Measurements from ENCODE around the gene ZNF816.

The ZNF816 gene

DNA sequence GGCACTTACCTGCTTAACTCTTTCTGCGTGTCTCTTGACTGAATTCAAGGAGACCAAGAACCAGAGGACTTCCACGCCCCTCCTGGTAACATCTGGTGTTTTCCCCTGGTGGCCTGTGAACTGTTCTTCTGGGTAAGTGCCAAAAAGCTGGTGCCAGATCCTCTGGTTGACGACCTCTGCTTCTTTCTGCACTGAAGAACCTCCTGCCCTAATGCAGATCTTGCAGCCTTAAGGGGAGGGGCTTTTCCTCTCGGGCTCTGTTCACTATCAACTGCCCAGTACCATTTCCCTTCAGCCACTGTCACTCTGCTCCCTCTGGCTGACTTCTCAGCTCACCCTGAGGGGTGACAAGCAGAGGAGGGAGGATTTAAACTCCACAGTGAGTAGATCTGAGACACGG is 44.9 kb upstream of the ZNF816 start:
- TF ChIP-seq, protein P1, sequence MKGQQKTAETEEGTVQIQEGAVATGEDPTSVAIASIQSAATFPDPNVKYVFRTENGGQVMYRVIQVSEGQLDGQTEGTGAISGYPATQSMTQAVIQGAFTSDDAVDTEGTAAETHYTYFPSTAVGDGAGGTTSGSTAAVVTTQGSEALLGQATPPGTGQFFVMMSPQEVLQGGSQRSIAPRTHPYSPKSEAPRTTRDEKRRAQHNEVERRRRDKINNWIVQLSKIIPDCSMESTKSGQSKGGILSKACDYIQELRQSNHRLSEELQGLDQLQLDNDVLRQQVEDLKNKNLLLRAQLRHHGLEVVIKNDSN (IDR thresholded peaks at IDR 0.05), result no peak
- TF ChIP-seq NFIC (IDR thresholded peaks at IDR 0.05), result no peak
- no peak for TF ChIP-seq CREB1 (IDR thresholded peaks at IDR 0.05; ENCODE audit: low read depth)
- TF ChIP-seq TEAD4 (IDR thresholded peaks at IDR 0.05), result no peak
- TF ChIP-seq YY1 (IDR thresholded peaks at IDR 0.05; ENCODE audit: low read depth), result no peak
- TF ChIP-seq TCF12 (IDR thresholded peaks at IDR 0.05; ENCODE audit: low read depth), result no peak
- TF ChIP-seq, protein P2, sequence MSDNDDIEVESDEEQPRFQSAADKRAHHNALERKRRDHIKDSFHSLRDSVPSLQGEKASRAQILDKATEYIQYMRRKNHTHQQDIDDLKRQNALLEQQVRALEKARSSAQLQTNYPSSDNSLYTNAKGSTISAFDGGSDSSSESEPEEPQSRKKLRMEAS (IDR thresholded peaks at IDR 0.05), result no peak
- no peak for TF ChIP-seq EP300 (IDR thresholded peaks at IDR 0.05; ENCODE audit: borderline replicate concordance)
- TF ChIP-seq TAF1 (IDR thresholded peaks at IDR 0.05; ENCODE audit: low read depth), result no peak
- TF ChIP-seq RAD21 (IDR thresholded peaks at IDR 0.05; ENCODE audit: low read depth), result no peak

DNA sequence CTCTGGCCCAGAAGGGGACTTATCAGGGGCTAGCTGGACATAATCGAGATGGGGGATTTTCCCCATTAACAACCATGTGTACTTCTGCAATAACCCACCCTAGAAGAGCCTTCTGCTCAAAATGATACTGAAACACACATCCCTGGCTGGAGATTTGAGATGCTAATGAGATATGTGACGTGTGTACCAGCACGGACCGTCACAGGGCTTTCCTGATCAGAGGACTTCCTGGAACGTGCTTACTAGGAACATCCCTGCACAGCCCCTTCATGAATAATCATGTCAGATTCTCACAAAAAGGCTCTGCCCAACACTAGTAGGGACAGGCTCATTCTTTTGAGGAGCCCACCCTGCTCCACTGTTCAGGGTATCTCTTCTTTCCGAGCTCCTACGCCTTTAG is 44.5 kb upstream of the ZNF816 start:
- no peak for TF ChIP-seq YY1 (IDR thresholded peaks at IDR 0.05; ENCODE audit: low read depth)
- no peak for TF ChIP-seq EGR1 (IDR thresholded peaks at IDR 0.05)
- no peak for TF ChIP-seq EP300 (IDR thresholded peaks at IDR 0.05; ENCODE audit: borderline replicate concordance)
- no peak for TF ChIP-seq ZBTB7A (IDR thresholded peaks at IDR 0.05; ENCODE audit: low read depth)
- TF ChIP-seq TCF12 (IDR thresholded peaks at IDR 0.05; ENCODE audit: low read depth), result no peak
- TF ChIP-seq RAD21 (IDR thresholded peaks at IDR 0.05; ENCODE audit: low read depth), result no peak

DNA sequence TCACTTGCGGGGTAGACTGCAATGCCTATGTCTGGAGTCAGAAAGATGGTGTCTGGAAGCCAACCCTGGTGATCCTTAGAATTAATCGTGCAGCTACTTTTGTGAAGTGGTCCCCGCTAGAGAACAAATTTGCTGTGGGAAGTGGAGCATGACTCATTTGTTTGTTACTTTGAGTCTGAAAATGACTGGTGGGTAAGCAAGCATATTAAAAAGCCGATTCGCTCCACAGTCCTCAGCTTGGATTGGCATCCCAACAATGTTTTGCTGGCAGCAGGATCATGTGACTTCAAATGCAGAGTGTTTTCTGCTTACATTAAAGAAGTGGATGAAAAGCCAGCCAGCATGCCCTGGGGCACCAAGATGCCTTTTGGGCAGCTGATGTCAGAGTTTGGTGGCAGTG is 41.6 kb upstream of the ZNF816 start:
- TF ChIP-seq FOXM1 (IDR thresholded peaks at IDR 0.05; ENCODE audit: borderline replicate concordance, low read depth), result no peak
- no peak for TF ChIP-seq NFIC (IDR thresholded peaks at IDR 0.05)
- no peak for TF ChIP-seq YY1 (IDR thresholded peaks at IDR 0.05; ENCODE audit: low read depth)
- no peak for TF ChIP-seq CEBPB (IDR thresholded peaks at IDR 0.05)
- TF ChIP-seq EP300 (IDR thresholded peaks at IDR 0.05; ENCODE audit: borderline replicate concordance), result no peak
- TF ChIP-seq TEAD4 (IDR thresholded peaks at IDR 0.05), result no peak
- no peak for TF ChIP-seq CREB1 (IDR thresholded peaks at IDR 0.05; ENCODE audit: low read depth)
- no peak for TF ChIP-seq TCF12 (IDR thresholded peaks at IDR 0.05; ENCODE audit: low read depth)
- no peak for TF ChIP-seq RAD21 (IDR thresholded peaks at IDR 0.05; ENCODE audit: low read depth)
- TF ChIP-seq ZBTB7A (IDR thresholded peaks at IDR 0.05; ENCODE audit: low read depth), result no peak
- TF ChIP-seq TAF1 (IDR thresholded peaks at IDR 0.05; ENCODE audit: low read depth), result no peak
- TF ChIP-seq, protein P3, sequence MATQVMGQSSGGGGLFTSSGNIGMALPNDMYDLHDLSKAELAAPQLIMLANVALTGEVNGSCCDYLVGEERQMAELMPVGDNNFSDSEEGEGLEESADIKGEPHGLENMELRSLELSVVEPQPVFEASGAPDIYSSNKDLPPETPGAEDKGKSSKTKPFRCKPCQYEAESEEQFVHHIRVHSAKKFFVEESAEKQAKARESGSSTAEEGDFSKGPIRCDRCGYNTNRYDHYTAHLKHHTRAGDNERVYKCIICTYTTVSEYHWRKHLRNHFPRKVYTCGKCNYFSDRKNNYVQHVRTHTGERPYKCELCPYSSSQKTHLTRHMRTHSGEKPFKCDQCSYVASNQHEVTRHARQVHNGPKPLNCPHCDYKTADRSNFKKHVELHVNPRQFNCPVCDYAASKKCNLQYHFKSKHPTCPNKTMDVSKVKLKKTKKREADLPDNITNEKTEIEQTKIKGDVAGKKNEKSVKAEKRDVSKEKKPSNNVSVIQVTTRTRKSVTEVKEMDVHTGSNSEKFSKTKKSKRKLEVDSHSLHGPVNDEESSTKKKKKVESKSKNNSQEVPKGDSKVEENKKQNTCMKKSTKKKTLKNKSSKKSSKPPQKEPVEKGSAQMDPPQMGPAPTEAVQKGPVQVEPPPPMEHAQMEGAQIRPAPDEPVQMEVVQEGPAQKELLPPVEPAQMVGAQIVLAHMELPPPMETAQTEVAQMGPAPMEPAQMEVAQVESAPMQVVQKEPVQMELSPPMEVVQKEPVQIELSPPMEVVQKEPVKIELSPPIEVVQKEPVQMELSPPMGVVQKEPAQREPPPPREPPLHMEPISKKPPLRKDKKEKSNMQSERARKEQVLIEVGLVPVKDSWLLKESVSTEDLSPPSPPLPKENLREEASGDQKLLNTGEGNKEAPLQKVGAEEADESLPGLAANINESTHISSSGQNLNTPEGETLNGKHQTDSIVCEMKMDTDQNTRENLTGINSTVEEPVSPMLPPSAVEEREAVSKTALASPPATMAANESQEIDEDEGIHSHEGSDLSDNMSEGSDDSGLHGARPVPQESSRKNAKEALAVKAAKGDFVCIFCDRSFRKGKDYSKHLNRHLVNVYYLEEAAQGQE (IDR thresholded peaks at IDR 0.05; ENCODE audit: low read depth), result no peak
- no peak for TF ChIP-seq EGR1 (IDR thresholded peaks at IDR 0.05)
- TF ChIP-seq, protein P2 (IDR thresholded peaks at IDR 0.05), result no peak
- TF ChIP-seq, protein P1 (IDR thresholded peaks at IDR 0.05), result no peak

DNA sequence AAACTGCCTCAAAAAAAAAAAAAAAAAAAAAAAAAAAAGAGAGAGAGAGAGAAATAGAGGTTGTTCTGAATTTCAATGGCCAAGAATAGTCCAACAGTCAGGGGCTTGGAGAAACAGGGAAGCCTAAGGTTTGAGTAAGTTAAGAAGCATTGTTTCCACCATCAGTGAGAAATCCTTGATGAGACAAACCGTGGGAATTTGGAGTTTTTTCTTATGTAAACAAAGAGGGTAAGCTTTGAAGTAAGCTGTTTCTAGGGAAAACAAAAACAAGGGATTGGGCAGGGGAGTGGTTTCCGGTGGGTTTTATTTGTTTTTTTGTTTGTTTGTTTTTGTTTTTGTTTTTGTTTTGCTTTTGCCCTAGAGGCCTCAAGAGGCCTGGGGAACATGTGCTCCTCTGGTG is 39.8 kb upstream of the ZNF816 start:
- TF ChIP-seq, protein P2 (IDR thresholded peaks at IDR 0.05), result no peak
- no peak for TF ChIP-seq ZBTB7A (IDR thresholded peaks at IDR 0.05; ENCODE audit: low read depth)
- TF ChIP-seq NFIC (IDR thresholded peaks at IDR 0.05), result no peak
- no peak for TF ChIP-seq EP300 (IDR thresholded peaks at IDR 0.05; ENCODE audit: borderline replicate concordance)
- TF ChIP-seq TEAD4 (IDR thresholded peaks at IDR 0.05), result no peak
- no peak for TF ChIP-seq RAD21 (IDR thresholded peaks at IDR 0.05; ENCODE audit: low read depth)

DNA sequence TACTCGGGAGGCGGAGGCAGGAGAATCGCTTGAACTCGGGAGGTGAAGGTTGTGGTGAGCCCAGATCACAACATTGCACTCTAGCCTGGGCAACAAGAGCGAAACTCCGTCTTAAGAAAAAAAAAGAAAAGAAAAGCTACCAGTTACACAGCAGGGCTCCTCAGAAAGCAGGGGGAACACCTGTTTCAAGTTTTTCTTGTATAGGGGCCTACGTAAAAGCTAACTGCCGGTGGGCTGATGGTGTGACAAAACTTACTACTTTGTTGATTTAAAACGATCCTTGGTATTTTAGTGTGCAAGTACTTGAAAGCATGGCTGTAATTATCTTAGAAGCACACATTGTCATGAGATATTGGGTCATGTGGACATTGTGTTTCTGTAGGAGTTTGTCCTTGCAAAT is 35.3 kb upstream of the ZNF816 start:
- no peak for TF ChIP-seq FOXM1 (IDR thresholded peaks at IDR 0.05; ENCODE audit: borderline replicate concordance, low read depth)

DNA sequence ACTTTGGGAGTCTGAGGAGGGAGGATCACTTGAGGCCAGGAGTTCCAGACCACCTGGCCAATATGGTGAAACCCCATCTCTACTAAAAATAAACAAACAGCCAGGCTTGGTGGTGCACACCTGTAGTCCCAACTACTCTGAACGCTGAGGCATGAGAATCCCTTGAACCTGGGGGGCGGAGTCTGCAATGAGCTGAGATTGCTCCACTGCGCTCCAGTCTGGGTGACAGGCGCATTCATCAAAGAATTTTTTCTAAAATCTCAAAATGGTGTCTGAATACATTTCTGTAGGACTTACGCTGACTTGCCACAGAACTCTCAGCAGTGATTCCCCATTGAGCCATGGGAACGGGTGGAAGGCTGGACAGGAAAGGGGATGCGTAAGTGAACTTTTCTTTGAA is 33.0 kb upstream of the ZNF816 start:
- TF ChIP-seq TAF1 (IDR thresholded peaks at IDR 0.05; ENCODE audit: low read depth), result no peak
- TF ChIP-seq, protein P3 (IDR thresholded peaks at IDR 0.05; ENCODE audit: low read depth), result no peak
- no peak for TF ChIP-seq CEBPB (IDR thresholded peaks at IDR 0.05)
- TF ChIP-seq RAD21 (IDR thresholded peaks at IDR 0.05; ENCODE audit: low read depth), result no peak
- TF ChIP-seq, protein P2 (IDR thresholded peaks at IDR 0.05), result no peak
- no peak for TF ChIP-seq TEAD4 (IDR thresholded peaks at IDR 0.05)
- TF ChIP-seq EP300 (IDR thresholded peaks at IDR 0.05; ENCODE audit: borderline replicate concordance), result no peak
- no peak for TF ChIP-seq NFIC (IDR thresholded peaks at IDR 0.05)
- no peak for TF ChIP-seq TCF12 (IDR thresholded peaks at IDR 0.05; ENCODE audit: low read depth)
- TF ChIP-seq, protein P1 (IDR thresholded peaks at IDR 0.05), result no peak
- no peak for TF ChIP-seq FOXM1 (IDR thresholded peaks at IDR 0.05; ENCODE audit: borderline replicate concordance, low read depth)
- no peak for TF ChIP-seq CREB1 (IDR thresholded peaks at IDR 0.05; ENCODE audit: low read depth)
- no peak for TF ChIP-seq ZBTB7A (IDR thresholded peaks at IDR 0.05; ENCODE audit: low read depth)
- no peak for TF ChIP-seq EGR1 (IDR thresholded peaks at IDR 0.05)
- no peak for TF ChIP-seq YY1 (IDR thresholded peaks at IDR 0.05; ENCODE audit: low read depth)
